Nucleus accumbens (tissue), 56 donors: ENCODE measurements around the gene FEZ2.

Experiments
- DNase-seq, 56 donors: peaks; one replicate each; lab custom pipeline; 2025; lab: John Stamatoyannopoulos, UW

Gene FEZ2

GRCh38 chr2:36564377-36564930, 33.5 kb downstream of the FEZ2 start:
- peak in 24 of 56 donors; percentile 8 to 58 (median 26) for DNase-seq

- peak in 27 of 56 donors; percentile 10 to 57 (median 25) for DNase-seq
Measured at GRCh38 chr2:36562973-36563532, 34.9 kb downstream of the FEZ2 start.

GRCh38 chr2:36562240-36562639, 35.7 kb downstream of the FEZ2 start:
- no peak for DNase-seq

GRCh38 chr2:36561237-36561944, 36.6 kb downstream of the FEZ2 start:
- DNase-seq, result no peak

GRCh38 chr2:36560726-36561125, 37.2 kb downstream of the FEZ2 start:
- DNase-seq, result no peak

- DNase-seq, result no peak
Measured at GRCh38 chr2:36559221-36559942, 38.6 kb downstream of the FEZ2 start.

GRCh38 chr2:36556842-36557241, 41.1 kb downstream of the FEZ2 start:
- DNase-seq, result no peak

- DNase-seq, result no peak
Measured at GRCh38 chr2:36555789-36556188, 42.2 kb downstream of the FEZ2 start.

- no peak for DNase-seq
Measured at GRCh38 chr2:36554531-36554930, 43.4 kb downstream of the FEZ2 start.

GRCh38 chr2:36553683-36554082, 44.3 kb downstream of the FEZ2 start:
- no peak for DNase-seq

- no peak for DNase-seq
Measured at GRCh38 chr2:36550006-36550405, 48.0 kb downstream of the FEZ2 start.

- DNase-seq, result no peak
Measured at GRCh38 chr2:36549165-36549574, 48.8 kb downstream of the FEZ2 start.

GRCh38 chr2:36547906-36548305, 50.1 kb downstream of the FEZ2 start:
- DNase-seq, result no peak

GRCh38 chr2:36545871-36546416, 52.0 kb downstream of the FEZ2 start:
- no peak for DNase-seq

GRCh38 chr2:36544638-36545338, 53.2 kb downstream of the FEZ2 start:
- DNase-seq, result no peak

- DNase-seq, result no peak
Measured at GRCh38 chr2:36541891-36542595, 55.9 kb downstream of the FEZ2 start.

- no peak for DNase-seq
Measured at GRCh38 chr2:36540986-36541754, 56.8 kb downstream of the FEZ2 start.

- no peak for DNase-seq
Measured at GRCh38 chr2:36539631-36540030, 58.3 kb downstream of the FEZ2 start.

- no peak for DNase-seq
Measured at GRCh38 chr2:36538335-36538734, 59.6 kb downstream of the FEZ2 start.
